GM12864 (cell line): ENCODE measurements around the gene SST.
"Not testable (repeated sequence)": the region's sequence is repeated elsewhere in the genome, so short reads cannot be mapped to it uniquely, and the experiment has no call there.

Source experiments
- DNase-seq: peaks from one replicate; pipeline ENCODE4 v3.0.0-alpha.2; 2011; ENCODE audit warnings: low read depth
- H3K4me3 ChIP-seq: 2 replicates; pipeline ENCODE4 v1.5.1; 2011; ENCODE audit warnings: mild to moderate bottlenecking, low read depth, low read length, control low read depth
- TF ChIP-seq, protein P1 (sequence below): IDR thresholded peaks from 2 replicates; pipeline ENCODE4 v1.5.1; 2011; ENCODE audit warnings: low read depth, mild to moderate bottlenecking, moderate library complexity, low read length, control low read depth, inconsistent platforms; ENCODE audit errors: missing control alignments

SST gene

GRCh38 chr3:187686621-187687273 lies 16.6 kb upstream of the SST start:
- no peak overlapping the region for H3K4me3 ChIP-seq
- TF ChIP-seq, protein P1, sequence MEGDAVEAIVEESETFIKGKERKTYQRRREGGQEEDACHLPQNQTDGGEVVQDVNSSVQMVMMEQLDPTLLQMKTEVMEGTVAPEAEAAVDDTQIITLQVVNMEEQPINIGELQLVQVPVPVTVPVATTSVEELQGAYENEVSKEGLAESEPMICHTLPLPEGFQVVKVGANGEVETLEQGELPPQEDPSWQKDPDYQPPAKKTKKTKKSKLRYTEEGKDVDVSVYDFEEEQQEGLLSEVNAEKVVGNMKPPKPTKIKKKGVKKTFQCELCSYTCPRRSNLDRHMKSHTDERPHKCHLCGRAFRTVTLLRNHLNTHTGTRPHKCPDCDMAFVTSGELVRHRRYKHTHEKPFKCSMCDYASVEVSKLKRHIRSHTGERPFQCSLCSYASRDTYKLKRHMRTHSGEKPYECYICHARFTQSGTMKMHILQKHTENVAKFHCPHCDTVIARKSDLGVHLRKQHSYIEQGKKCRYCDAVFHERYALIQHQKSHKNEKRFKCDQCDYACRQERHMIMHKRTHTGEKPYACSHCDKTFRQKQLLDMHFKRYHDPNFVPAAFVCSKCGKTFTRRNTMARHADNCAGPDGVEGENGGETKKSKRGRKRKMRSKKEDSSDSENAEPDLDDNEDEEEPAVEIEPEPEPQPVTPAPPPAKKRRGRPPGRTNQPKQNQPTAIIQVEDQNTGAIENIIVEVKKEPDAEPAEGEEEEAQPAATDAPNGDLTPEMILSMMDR: no peak

GRCh38 chr3:187685948-187686347 lies 15.8 kb upstream of the SST start:
- DNase-seq: no peak
- TF ChIP-seq, protein P1: no peak
- H3K4me3 ChIP-seq: no peak overlapping the region

More at GRCh38 chr3:187686621-187687273, 16.6 kb upstream of the SST start:
- no peak for DNase-seq

GRCh38 chr3:187684880-187685279 lies 14.7 kb upstream of the SST start:
- H3K4me3 ChIP-seq: no peak overlapping the region
- TF ChIP-seq, protein P1: no peak
- no peak for DNase-seq

- TF ChIP-seq, protein P1: no peak
- DNase-seq: no peak
- no peak overlapping the region for H3K4me3 ChIP-seq
These were observed 14.2 kb upstream of the SST start for GRCh38 chr3:187684444-187684843.

- H3K4me3 ChIP-seq, DNase-seq: not testable (repeated sequence)
These were observed 11.6 kb upstream of the SST start for GRCh38 chr3:187681756-187682155.

DNA sequence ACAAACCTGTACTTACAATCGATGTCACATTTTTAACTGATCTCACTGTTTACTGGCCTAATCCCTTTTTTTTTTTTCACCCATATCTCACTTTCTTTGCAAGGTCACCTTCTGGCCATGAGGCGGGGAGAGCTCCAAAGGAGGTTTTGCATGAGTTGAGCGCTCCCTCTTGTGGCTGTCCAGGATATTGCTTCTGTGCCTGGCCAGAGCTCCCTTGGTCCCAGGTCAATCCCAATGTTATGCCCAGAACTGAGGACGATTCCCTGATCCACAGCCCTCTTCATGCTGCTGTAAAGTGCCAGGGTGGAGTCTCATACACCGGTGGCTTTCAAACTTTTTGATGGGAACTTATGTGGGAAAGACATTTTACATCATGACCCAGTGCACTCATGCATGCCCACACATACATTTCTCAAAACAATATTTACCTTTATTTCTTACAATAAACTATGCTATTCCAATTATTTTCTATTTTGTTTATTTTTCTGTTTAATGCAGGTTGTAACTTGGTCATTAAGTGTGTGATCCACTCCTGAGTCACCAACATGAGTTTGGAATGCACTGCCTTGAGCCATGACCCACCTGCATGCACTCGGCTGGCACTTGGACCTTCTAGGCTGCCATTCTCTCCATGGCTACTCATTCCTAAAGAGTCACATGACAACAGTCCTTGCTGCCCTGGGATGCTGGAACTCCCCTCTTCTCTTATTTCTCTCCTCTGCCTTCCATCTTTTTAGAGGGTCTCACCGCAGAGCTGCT lies 9.6 kb upstream of the SST start:
- H3K4me3 ChIP-seq: no peak overlapping the region
- TF ChIP-seq, protein P1: peak; percentile 92
- peak; percentile 10 for DNase-seq

DNA sequence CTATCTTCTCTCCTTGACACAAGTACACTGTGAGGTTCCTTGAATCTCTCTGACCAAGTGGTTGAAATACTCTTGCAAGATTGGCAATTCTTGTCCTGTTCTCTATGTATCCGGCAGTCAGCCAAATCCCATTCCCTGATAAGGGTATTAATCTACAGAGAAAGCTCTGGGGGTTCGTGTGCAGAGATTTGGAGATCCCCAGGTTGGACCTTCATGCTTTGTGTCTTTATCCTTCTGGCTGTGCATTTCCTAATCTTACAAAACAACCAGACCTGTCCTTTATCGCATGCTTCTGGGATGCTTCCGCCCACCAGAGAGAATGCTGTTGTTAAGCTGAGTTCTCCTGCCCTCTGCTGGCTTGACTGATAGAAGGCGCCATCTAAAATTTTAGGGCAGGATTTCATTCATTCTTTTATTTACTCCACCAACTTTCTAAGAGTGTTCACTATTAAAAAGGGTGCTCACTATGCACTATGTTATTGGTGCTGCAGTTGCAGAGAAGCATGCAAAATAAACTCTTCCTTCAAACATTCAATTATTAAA lies 8.6 kb upstream of the SST start:
- TF ChIP-seq, protein P1: peak; percentile 55
- H3K4me3 ChIP-seq: no peak overlapping the region
- DNase-seq: no peak
